ENCODE data around the gene NAA10.
"Not testable (repeated sequence)": the region's sequence is repeated elsewhere in the genome, so short reads cannot be mapped to it uniquely, and the experiment has no call there.

The NAA10 gene

DNA sequence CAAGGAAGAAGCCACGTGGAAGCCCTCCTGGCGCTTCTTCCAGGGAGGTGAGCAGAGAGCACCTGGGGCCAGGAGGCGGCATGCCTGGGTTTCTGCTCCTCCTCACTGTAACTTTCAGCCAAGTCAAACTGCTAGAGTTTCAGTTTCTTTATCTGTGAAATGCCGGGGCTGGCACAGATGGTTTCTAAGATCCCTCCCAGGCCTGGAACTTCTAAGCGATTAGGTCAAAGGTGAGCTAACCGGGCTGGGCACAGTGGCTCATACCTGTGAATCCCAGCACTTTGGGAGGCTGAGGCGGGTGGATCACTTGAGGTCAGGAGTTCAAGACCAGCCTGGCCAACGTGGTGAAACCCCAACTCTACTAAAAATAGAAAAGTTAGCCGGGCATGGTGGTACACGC, 45.6 kb upstream of the NAA10 start:
- H4K12ac ChIP-seq (ENCODE audit: low read depth, low read length); H3K23ac ChIP-seq (ENCODE audit: low read length); DNase-seq; H2AK5ac ChIP-seq (ENCODE audit: low read length); H3K4ac ChIP-seq (ENCODE audit: low read depth, low read length); H2BK120ac ChIP-seq (ENCODE audit: insufficient read depth, low read length, poor library complexity); H2AFZ ChIP-seq (ENCODE audit: insufficient read depth, low read length, poor library complexity); H3K4me3 ChIP-seq (ENCODE audit: low read depth, low read length); H3K27me3 ChIP-seq (ENCODE audit: insufficient read depth, low read length); H3K79me2 ChIP-seq (ENCODE audit: control insufficient read depth, insufficient read depth, low read length, poor library complexity); H3K4me1 ChIP-seq (ENCODE audit: control insufficient read depth in 1 of 2, insufficient read depth in 2 of 2, low read length in 2 of 2); H3K36me3 ChIP-seq (ENCODE audit: control insufficient read depth in 1 of 2, insufficient read depth in 2 of 2, low read length in 2 of 2); H3K9ac ChIP-seq (ENCODE audit: low read length); H3K9me3 ChIP-seq (ENCODE audit: insufficient read depth, low read depth, low read length); H3K14ac ChIP-seq (ENCODE audit: low read length); H3K4me2 ChIP-seq (ENCODE audit: low read length); H2BK5ac ChIP-seq (ENCODE audit: low read depth, low read length, poor library complexity); H3K18ac ChIP-seq (ENCODE audit: low read length); H2BK12ac ChIP-seq (ENCODE audit: low read length); H4K8ac ChIP-seq (ENCODE audit: low read depth, low read length); H3K27ac ChIP-seq (ENCODE audit: low read depth, low read length); H4K91ac ChIP-seq (ENCODE audit: low read depth, low read length); H3K79me1 ChIP-seq (ENCODE audit: low read length): not testable (repeated sequence)
- WGBS (ENCODE audit: extremely low coverage, insufficient coverage, insufficient read length): no CpG with 5 or more reads among the region's 10 CpGs

DNA sequence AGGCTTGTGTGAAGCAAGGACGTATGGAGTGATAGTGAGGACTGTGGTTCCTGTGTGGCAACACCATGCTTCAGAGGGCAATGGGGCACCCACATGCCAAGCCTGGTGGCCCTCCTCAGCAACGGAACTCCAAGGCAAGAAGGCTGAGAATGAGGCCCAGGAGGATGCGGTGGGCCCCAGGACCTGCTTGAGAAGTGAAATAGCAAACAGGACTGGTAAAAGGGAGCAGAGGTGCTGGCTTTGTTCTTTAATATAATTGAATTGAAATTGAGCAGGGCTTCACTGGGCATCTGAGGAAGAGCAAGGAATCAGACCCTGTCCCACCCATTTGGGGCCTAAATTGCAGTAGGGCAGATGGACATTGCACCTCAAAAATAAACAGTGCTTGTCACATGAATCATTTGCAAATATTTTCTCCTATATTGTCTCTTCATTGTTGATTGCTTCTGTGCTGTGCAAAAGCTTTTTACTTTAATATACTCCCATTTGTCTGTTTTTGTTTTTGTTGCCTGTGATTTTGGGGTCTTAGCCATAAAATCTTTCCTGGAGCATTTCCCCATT, 40.0 kb upstream of the NAA10 start:
- no peak overlapping the region for H3K4ac ChIP-seq (ENCODE audit: low read depth, low read length)
- no peaks in the 10 kb centered on the region for H3K27me3 ChIP-seq (ENCODE audit: insufficient read depth, low read length)
- H3K79me1 ChIP-seq (ENCODE audit: low read length): peaks cover 21% of the 10 kb centered on the region
- H3K36me3 ChIP-seq (ENCODE audit: control insufficient read depth in 1 of 2, insufficient read depth in 2 of 2, low read length in 2 of 2): no peaks in the 10 kb centered on the region
- no peak overlapping the region for H2BK5ac ChIP-seq (ENCODE audit: low read depth, low read length, poor library complexity)
- H3K23ac ChIP-seq (ENCODE audit: low read length): no peak overlapping the region
- no peaks in the 10 kb centered on the region for H3K9me3 ChIP-seq (ENCODE audit: insufficient read depth, low read depth, low read length)
- H3K9ac ChIP-seq (ENCODE audit: low read length): no peak overlapping the region
- no peak overlapping the region for H2AFZ ChIP-seq (ENCODE audit: insufficient read depth, low read length, poor library complexity)
- H4K91ac ChIP-seq (ENCODE audit: low read depth, low read length): no peak overlapping the region
- H2AK5ac ChIP-seq (ENCODE audit: low read length): no peak overlapping the region
- H3K27ac ChIP-seq (ENCODE audit: low read depth, low read length): no peak overlapping the region
- no peak overlapping the region for H2BK12ac ChIP-seq (ENCODE audit: low read length)
- no peak overlapping the region for H3K14ac ChIP-seq (ENCODE audit: low read length)
- H4K12ac ChIP-seq (ENCODE audit: low read depth, low read length): no peak overlapping the region
- no peak overlapping the region for H3K4me2 ChIP-seq (ENCODE audit: low read length)
- H3K79me2 ChIP-seq (ENCODE audit: control insufficient read depth, insufficient read depth, low read length, poor library complexity): peaks cover 14% of the 10 kb centered on the region
- no peak overlapping the region for H4K8ac ChIP-seq (ENCODE audit: low read depth, low read length)
- WGBS (ENCODE audit: extremely low coverage, insufficient coverage, insufficient read length): no CpG with 5 or more reads among the region's 3 CpGs
- H2BK120ac ChIP-seq (ENCODE audit: insufficient read depth, low read length, poor library complexity): no peak overlapping the region
- DNase-seq: no peak
- no peak overlapping the region for H3K18ac ChIP-seq (ENCODE audit: low read length)
- H3K4me1 ChIP-seq (ENCODE audit: control insufficient read depth in 1 of 2, insufficient read depth in 2 of 2, low read length in 2 of 2): peaks cover 0 to 5% of the 10 kb centered on the region in 2 experiments
- H3K4me3 ChIP-seq (ENCODE audit: low read depth, low read length): no peak overlapping the region

DNA sequence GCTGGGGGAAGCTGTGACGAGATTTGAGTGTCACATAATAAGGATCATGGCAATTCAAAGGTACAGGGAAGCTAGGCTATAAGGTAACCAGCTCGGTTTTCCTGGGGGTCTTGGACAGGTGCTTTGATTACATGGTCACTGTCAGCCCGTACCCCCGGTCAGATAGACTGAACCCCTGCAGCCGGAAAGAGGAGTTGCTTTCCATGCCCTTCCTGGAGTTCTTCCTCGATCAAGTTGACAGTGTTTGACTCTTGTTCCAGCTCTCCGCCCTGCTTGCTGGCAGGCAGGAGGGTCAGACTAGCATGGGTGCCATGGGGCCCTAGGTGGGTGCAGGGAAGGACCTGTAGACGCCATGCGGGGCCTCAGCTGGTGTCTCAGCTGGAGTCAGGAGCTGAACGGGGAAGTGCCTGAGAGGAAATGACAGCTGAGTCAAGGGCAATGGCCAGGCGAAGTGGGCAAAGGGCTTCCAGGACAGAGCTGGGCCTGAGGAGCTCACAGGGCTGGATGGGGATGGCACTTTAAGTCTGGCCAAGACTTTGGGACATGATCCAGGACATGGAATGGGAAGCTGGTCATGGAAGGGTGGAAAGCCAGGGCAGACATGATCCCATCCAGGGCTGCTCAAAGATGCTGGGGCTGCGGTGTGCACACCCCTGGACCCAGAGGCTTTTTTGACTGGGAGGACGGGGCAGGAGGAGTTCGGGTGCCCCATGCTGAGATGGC, 39.3 kb upstream of the NAA10 start:
- no peak overlapping the region for H2BK12ac ChIP-seq (ENCODE audit: low read length)
- no CpG with 5 or more reads among the region's 14 CpGs for WGBS (ENCODE audit: extremely low coverage, insufficient coverage, insufficient read length)
- no peak overlapping the region for H3K9ac ChIP-seq (ENCODE audit: low read length)

DNA sequence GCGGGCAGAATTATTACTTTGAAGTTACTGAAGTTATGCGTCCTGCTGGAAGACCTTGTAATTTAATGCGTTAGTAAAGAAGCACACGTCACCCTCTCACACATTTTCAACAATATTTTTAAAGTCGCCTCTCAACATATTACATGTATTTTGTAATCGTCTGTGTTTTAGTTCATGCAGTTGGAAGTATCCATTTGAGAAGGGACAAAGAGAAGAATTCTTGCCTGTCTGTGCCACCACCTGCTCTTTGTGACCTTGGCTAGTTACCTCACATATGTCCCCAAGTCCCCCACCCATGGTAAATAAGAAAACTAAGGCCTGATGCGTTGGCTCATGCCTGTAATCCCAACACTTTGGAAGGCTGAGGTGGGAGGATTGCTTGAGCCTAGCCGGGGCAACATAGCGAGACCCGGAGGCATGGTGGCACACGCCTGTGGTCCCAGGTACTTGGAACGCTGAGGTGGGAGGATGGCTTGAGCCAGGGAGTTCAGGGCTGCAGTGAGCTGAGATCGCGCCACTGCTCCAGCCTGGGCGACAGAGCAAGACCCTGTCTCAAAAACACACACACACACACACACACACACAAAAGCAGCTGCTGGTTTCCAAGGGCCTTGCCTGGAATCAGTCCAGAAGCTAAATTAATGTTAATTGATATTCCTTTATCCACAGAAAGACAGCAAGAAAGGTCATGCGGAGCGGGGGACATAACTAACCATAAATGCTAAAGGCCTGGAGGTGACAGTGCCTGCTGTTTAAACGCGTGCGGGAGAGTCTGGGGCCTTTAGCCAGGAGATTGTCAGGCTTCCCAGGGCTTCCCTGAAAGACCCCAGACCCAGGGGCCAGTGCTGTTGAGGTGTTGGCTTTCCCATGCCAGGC, 38.5 kb upstream of the NAA10 start:
- H3K4me3 ChIP-seq (ENCODE audit: low read depth, low read length): peak overlapping the region; percentile 81
- peak overlapping the region; percentile 6 for H3K18ac ChIP-seq (ENCODE audit: low read length)
- H3K4me2 ChIP-seq (ENCODE audit: low read length): peak overlapping the region; percentile 81
- no peak for DNase-seq
- no peaks in the 10 kb centered on the region for H3K9me3 ChIP-seq (ENCODE audit: insufficient read depth, low read depth, low read length)
- no peak overlapping the region for H2BK12ac ChIP-seq (ENCODE audit: low read length)
- no CpG with 5 or more reads among the region's 20 CpGs for WGBS (ENCODE audit: extremely low coverage, insufficient coverage, insufficient read length)
- H3K27ac ChIP-seq (ENCODE audit: low read depth, low read length): peak overlapping the region; percentile 99
- peak overlapping the region; percentile 77 for H4K91ac ChIP-seq (ENCODE audit: low read depth, low read length)
- H3K4ac ChIP-seq (ENCODE audit: low read depth, low read length): peak overlapping the region; percentile 26
- H3K36me3 ChIP-seq (ENCODE audit: control insufficient read depth in 1 of 2, insufficient read depth in 2 of 2, low read length in 2 of 2): peaks cover 5 to 7% of the 10 kb centered on the region in 2 experiments
- H4K12ac ChIP-seq (ENCODE audit: low read depth, low read length): peak overlapping the region; percentile 14
- peaks cover 7 to 11% of the 10 kb centered on the region in 2 experiments for H3K4me1 ChIP-seq (ENCODE audit: control insufficient read depth in 1 of 2, insufficient read depth in 2 of 2, low read length in 2 of 2)
- peak overlapping the region; percentile 9 for H2BK5ac ChIP-seq (ENCODE audit: low read depth, low read length, poor library complexity)
- no peaks in the 10 kb centered on the region for H3K27me3 ChIP-seq (ENCODE audit: insufficient read depth, low read length)
- H3K9ac ChIP-seq (ENCODE audit: low read length): peak overlapping the region; percentile 74
- H2AFZ ChIP-seq (ENCODE audit: insufficient read depth, low read length, poor library complexity): no peak overlapping the region
- no peak overlapping the region for H3K23ac ChIP-seq (ENCODE audit: low read length)
- peak overlapping the region; percentile 53 for H4K8ac ChIP-seq (ENCODE audit: low read depth, low read length)
- peak overlapping the region; percentile 33 for H3K14ac ChIP-seq (ENCODE audit: low read length)
- peaks cover 21% of the 10 kb centered on the region for H3K79me1 ChIP-seq (ENCODE audit: low read length)
- H2BK120ac ChIP-seq (ENCODE audit: insufficient read depth, low read length, poor library complexity): peak overlapping the region; percentile 40
- H3K79me2 ChIP-seq (ENCODE audit: control insufficient read depth, insufficient read depth, low read length, poor library complexity): peaks cover 28% of the 10 kb centered on the region
- H2AK5ac ChIP-seq (ENCODE audit: low read length): peak overlapping the region; percentile 23

More for the DNA sequence above, 39.3 kb upstream of the NAA10 start:
- Histone ChIP-seq H3K14ac (ENCODE audit: low read length) (no peak overlapping the region), H3K27ac (ENCODE audit: low read depth, low read length) (no peak overlapping the region), H3K79me2 (ENCODE audit: control insufficient read depth, insufficient read depth, low read length, poor library complexity) (peaks cover 20% of the 10 kb centered on the region), H3K4me2 (ENCODE audit: low read length) (no peak overlapping the region), H2BK120ac (ENCODE audit: insufficient read depth, low read length, poor library complexity) (no peak overlapping the region), H4K12ac (ENCODE audit: low read depth, low read length) (no peak overlapping the region), H2AK5ac (ENCODE audit: low read length) (no peak overlapping the region), H3K18ac (ENCODE audit: low read length) (no peak overlapping the region), H4K91ac (ENCODE audit: low read depth, low read length) (no peak overlapping the region), H3K4me1 (ENCODE audit: control insufficient read depth in 1 of 2, insufficient read depth in 2 of 2, low read length in 2 of 2) (peaks cover 3 to 5% of the 10 kb centered on the region in 2 experiments), H3K79me1 (ENCODE audit: low read length) (peaks cover 21% of the 10 kb centered on the region), H3K9me3 (ENCODE audit: insufficient read depth, low read depth, low read length) (no peaks in the 10 kb centered on the region), H3K23ac (ENCODE audit: low read length) (no peak overlapping the region), H2BK5ac (ENCODE audit: low read depth, low read length, poor library complexity) (no peak overlapping the region), H3K36me3 (ENCODE audit: control insufficient read depth in 1 of 2, insufficient read depth in 2 of 2, low read length in 2 of 2) (no peaks in the 10 kb centered on the region), H4K8ac (ENCODE audit: low read depth, low read length) (no peak overlapping the region), H3K4ac (ENCODE audit: low read depth, low read length) (no peak overlapping the region), H3K27me3 (ENCODE audit: insufficient read depth, low read length) (no peaks in the 10 kb centered on the region), H2AFZ (ENCODE audit: insufficient read depth, low read length, poor library complexity) (no peak overlapping the region), H3K4me3 (ENCODE audit: low read depth, low read length) (no peak overlapping the region)
- no peak for DNase-seq
